HEK293 (cell line): Measurements from ENCODE around the gene GPR158.

Experiments
- CTCF ChIA-PET: fragments of 350-600 bp; formaldehyde crosslinking; extraction: SDS; loops from one replicate; lab custom pipeline; 2021; ENCODE audit warnings: antibody characterized with exemption; lab: Yijun Ruan, JAX
- POLR2A ChIA-PET: fragments of 300-600 bp; formaldehyde crosslinking; extraction: SDS; loops from one replicate; lab custom pipeline; 2020; ENCODE audit warnings: antibody characterized with exemption, inconsistent platforms; lab: Yijun Ruan, JAX
- H3K27ac ChIP-seq: fragments of 200-500 bp; sonication (Bioruptor generic); 2 replicates; pipeline ENCODE4 v1.5.1; 2014; ENCODE audit warnings: low read depth, low read length, control low read depth, inconsistent platforms; ENCODE audit errors: extremely low read depth
- H3K36me3 ChIP-seq, 2 experiments: fragments of 200-500 bp in 1 of 2; sonication (Bioruptor generic) in 1 of 2; 1 replicate in 1 of 2; 2 replicates in 1 of 2; pipeline ENCODE4 v1.5.1; 2014 to 2017; ENCODE audit warnings: inconsistent platforms in 2 of 2, low read length in 2 of 2; ENCODE audit not compliant: control insufficient read depth in 2 of 2, insufficient read depth in 1 of 2
- H3K4me1 ChIP-seq: fragments of 200-500 bp; sonication (Bioruptor generic); 2 replicates; pipeline ENCODE4 v1.5.1; 2014; ENCODE audit warnings: mild to moderate bottlenecking, low read length, inconsistent platforms; ENCODE audit not compliant: control insufficient read depth, insufficient read depth
- H3K4me3 ChIP-seq: 2 replicates; pipeline ENCODE4 v1.5.1; 2011; ENCODE audit warnings: low read depth, mild to moderate bottlenecking, control low read depth, low read length, moderate library complexity
- H3K9me3 ChIP-seq: fragments of 200-500 bp; sonication (Bioruptor generic); 2 replicates; pipeline ENCODE4 v1.5.1; 2014; ENCODE audit warnings: low read depth, low read length, inconsistent platforms; ENCODE audit not compliant: control insufficient read depth, insufficient read depth
- IKZF3 ChIP-seq: fragments of 450-650 bp; IDR thresholded peaks from 2 replicates; pipeline ENCODE4 v1.5.0; 2018; ENCODE audit warnings: missing biosample characterization, mild to moderate bottlenecking, missing genetic modification characterization, moderate library complexity
- KLF10 ChIP-seq: fragments of 450-650 bp; IDR thresholded peaks from 2 replicates; pipeline ENCODE4 v1.5.1; 2018; ENCODE audit warnings: missing biosample characterization, mild to moderate bottlenecking, missing genetic modification characterization
- REPIN1 ChIP-seq: fragments of 450-650 bp; formaldehyde crosslinking; IDR thresholded peaks from 2 replicates; pipeline ENCODE4 v1.5.1; 2017; ENCODE audit warnings: missing biosample characterization, missing genetic modification characterization, low read depth
- SP3 ChIP-seq: fragments of 450-650 bp; formaldehyde crosslinking; IDR thresholded peaks from 2 replicates; pipeline ENCODE4 v1.5.1; 2016; ENCODE audit warnings: missing biosample characterization, missing genetic modification characterization
- SP7 ChIP-seq: fragments of 450-650 bp; formaldehyde crosslinking; IDR thresholded peaks from 2 replicates; pipeline ENCODE4 v1.5.1; 2016; ENCODE audit warnings: missing biosample characterization, missing genetic modification characterization
- TRIM28 ChIP-seq: IDR thresholded peaks from 2 replicates; pipeline ENCODE4 v1.6.1; 2011; ENCODE audit warnings: low read length, control low read depth, borderline replicate concordance
- ZBTB26 ChIP-seq: fragments of 450-650 bp; formaldehyde crosslinking; optimal IDR thresholded peaks from 2 replicates; pipeline ENCODE3; 2016; ENCODE audit warnings: missing biosample characterization, mild to moderate bottlenecking, missing genetic modification characterization
- ZBTB49 ChIP-seq: fragments of 450-650 bp; formaldehyde crosslinking; IDR thresholded peaks from 2 replicates; pipeline ENCODE4 v1.5.1; 2016; ENCODE audit warnings: missing biosample characterization, missing genetic modification characterization, low read depth
- ZBTB8A ChIP-seq: fragments of 450-650 bp; formaldehyde crosslinking; IDR thresholded peaks from 2 replicates; pipeline ENCODE4 v1.5.1; 2016; ENCODE audit warnings: missing biosample characterization, missing genetic modification characterization
- ZFP41 ChIP-seq: fragments of 450-650 bp; formaldehyde crosslinking; IDR thresholded peaks from 2 replicates; pipeline ENCODE4 v1.5.1; 2016; ENCODE audit warnings: missing biosample characterization, missing genetic modification characterization, borderline replicate concordance
- ZNF114 ChIP-seq: fragments of 450-650 bp; formaldehyde crosslinking; IDR thresholded peaks from 2 replicates; pipeline ENCODE4 v1.5.0; 2017; ENCODE audit warnings: missing biosample characterization, missing genetic modification characterization
- ZNF169 ChIP-seq: fragments of 450-650 bp; formaldehyde crosslinking; IDR thresholded peaks from 2 replicates; pipeline ENCODE4 v1.5.1; 2016; ENCODE audit warnings: missing biosample characterization, missing genetic modification characterization
- ZNF221 ChIP-seq: fragments of 450-650 bp; formaldehyde crosslinking; IDR thresholded peaks from 2 replicates; pipeline ENCODE4 v1.5.1; 2017; ENCODE audit warnings: missing biosample characterization, missing genetic modification characterization, borderline replicate concordance
- ZNF280C ChIP-seq: fragments of 450-650 bp; formaldehyde crosslinking; IDR thresholded peaks from 2 replicates; pipeline ENCODE4 v1.5.1; 2016; ENCODE audit warnings: missing biosample characterization, missing genetic modification characterization
- ZNF514 ChIP-seq: fragments of 450-650 bp; formaldehyde crosslinking; IDR thresholded peaks from 2 replicates; pipeline ENCODE4 v1.5.1; 2016; ENCODE audit warnings: missing biosample characterization, missing genetic modification characterization
- ZNF585B ChIP-seq: fragments of 450-650 bp; formaldehyde crosslinking; IDR thresholded peaks from 2 replicates; pipeline ENCODE4 v1.5.1; 2016; ENCODE audit warnings: missing biosample characterization, missing genetic modification characterization
- ZNF768 ChIP-seq: fragments of 450-650 bp; formaldehyde crosslinking; IDR thresholded peaks from 2 replicates; pipeline ENCODE4 v1.5.1; 2018; ENCODE audit warnings: missing biosample characterization, mild to moderate bottlenecking, missing genetic modification characterization
- ZSCAN18 ChIP-seq: fragments of 450-650 bp; formaldehyde crosslinking; IDR thresholded peaks from 2 replicates; pipeline ENCODE4 v1.5.1; 2016; ENCODE audit warnings: missing biosample characterization, missing genetic modification characterization
- TF ChIP-seq, protein P1 (sequence below): fragments of 450-650 bp; formaldehyde crosslinking; IDR thresholded peaks from 2 replicates; pipeline ENCODE4 v1.5.1; 2017; ENCODE audit warnings: missing biosample characterization, mild to moderate bottlenecking, missing genetic modification characterization, moderate library complexity
- TF ChIP-seq, protein P2 (sequence below): fragments of 450-650 bp; formaldehyde crosslinking; IDR thresholded peaks from 2 replicates; pipeline ENCODE4; 2016; ENCODE audit warnings: missing biosample characterization, missing genetic modification characterization

GPR158 gene

DNA sequence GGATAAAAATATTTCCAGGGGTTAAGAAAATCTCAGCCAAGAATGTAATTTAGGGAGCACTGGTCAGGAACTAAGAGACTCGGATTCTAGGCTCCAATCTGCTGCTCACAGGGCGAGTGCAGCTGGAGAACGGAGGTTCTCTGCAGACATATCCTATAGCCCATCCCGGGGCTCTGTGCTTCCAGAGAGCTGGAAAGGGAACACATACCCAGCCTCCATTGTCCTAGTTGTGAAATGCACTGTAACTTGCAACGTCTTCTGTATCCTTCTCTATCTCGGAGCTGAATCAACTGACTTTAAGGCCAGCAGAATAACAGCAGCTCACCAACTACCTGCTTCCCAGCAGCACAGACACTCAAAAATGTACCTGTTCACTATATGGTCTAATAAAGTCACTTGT is 408.2 kb downstream of the GPR158 start (continued):
- no peak for TF ChIP-seq ZBTB26 (tag by site-specific recombination)
- no peak for TF ChIP-seq SP7 (tag by site-specific recombination)

DNA sequence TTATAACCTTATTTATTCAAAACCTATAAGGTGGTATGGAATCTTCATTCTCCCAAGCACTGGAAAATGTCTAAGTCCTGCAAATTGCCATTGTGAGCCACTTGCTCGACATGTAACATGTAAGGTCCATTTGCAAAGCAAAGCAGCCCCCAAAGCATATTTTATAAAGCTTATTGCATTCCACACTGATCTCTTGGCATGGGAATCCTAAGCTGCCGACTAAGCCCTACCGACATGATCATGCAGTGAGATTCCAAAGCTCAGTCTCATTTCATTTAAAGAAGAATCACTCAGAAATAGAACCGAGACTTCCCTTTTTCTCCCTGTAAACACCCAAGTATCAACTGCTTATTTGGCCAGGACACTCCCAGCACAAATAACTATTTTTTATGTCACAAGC is 425.9 kb downstream of the GPR158 start:
- Histone ChIP-seq H3K27ac (no peak overlapping the region), H3K4me1 (no peaks in the 10 kb centered on the region), H3K9me3 (no peaks in the 10 kb centered on the region), H3K4me3 (no peak overlapping the region), H3K36me3 (no peaks in the 10 kb centered on the region)
- TF ChIP-seq IKZF3 (tag by site-specific recombination): no peak
- ChIA-PET CTCF (no interaction called here), POLR2A (no interaction called here)

DNA sequence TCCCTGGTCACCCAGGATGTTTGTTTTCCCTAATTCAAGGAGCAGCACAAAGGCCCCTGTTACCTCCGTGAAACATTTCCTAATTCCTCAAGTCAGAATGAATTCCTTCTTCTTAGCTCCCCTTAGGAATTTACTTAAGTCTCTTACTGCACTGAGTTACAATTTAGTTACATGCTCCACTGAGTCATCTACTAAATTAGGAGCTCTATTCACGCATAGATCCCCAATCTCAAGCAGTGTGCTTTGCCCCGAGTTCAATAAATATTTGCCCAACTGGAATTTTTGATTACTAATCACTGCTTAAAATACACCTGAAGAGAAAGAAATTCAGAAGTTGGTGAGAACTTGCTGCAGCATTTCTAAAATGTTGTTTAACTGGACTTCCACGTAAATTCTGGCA is 429.8 kb downstream of the GPR158 start:
- Histone ChIP-seq H3K4me1 (no peaks in the 10 kb centered on the region), H3K27ac (no peak overlapping the region), H3K9me3 (no peaks in the 10 kb centered on the region), H3K4me3 (no peak overlapping the region), H3K36me3 (no peaks in the 10 kb centered on the region)
- ChIA-PET CTCF (no interaction called here), POLR2A (no interaction called here)
- TF ChIP-seq, protein P1, sequence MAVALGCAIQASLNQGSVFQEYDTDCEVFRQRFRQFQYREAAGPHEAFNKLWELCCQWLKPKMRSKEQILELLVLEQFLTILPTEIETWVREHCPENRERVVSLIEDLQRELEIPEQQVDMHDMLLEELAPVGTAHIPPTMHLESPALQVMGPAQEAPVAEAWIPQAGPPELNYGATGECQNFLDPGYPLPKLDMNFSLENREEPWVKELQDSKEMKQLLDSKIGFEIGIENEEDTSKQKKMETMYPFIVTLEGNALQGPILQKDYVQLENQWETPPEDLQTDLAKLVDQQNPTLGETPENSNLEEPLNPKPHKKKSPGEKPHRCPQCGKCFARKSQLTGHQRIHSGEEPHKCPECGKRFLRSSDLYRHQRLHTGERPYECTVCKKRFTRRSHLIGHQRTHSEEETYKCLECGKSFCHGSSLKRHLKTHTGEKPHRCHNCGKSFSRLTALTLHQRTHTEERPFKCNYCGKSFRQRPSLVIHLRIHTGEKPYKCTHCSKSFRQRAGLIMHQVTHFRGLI (tag by site-specific recombination): no peak
- TF ChIP-seq KLF10 (tag by site-specific recombination): no peak
- no peak for TF ChIP-seq ZNF221 (tag by site-specific recombination)
- TF ChIP-seq, protein P2, sequence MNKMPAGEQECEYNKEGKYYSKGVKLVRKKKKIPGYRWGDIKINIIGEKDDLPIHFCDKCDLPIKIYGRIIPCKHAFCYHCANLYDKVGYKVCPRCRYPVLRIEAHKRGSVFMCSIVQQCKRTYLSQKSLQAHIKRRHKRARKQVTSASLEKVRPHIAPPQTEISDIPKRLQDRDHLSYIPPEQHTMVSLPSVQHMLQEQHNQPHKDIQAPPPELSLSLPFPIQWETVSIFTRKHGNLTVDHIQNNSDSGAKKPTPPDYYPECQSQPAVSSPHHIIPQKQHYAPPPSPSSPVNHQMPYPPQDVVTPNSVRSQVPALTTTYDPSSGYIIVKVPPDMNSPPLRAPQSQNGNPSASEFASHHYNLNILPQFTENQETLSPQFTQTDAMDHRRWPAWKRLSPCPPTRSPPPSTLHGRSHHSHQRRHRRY: no peak
- TF ChIP-seq ZNF768: no peak
- no peak for TF ChIP-seq ZBTB8A (tag by site-specific recombination)
- no peak for TF ChIP-seq ZNF169 (tag by site-specific recombination)
- TF ChIP-seq TRIM28: no peak
- TF ChIP-seq ZNF114 (tag by site-specific recombination): no peak

DNA sequence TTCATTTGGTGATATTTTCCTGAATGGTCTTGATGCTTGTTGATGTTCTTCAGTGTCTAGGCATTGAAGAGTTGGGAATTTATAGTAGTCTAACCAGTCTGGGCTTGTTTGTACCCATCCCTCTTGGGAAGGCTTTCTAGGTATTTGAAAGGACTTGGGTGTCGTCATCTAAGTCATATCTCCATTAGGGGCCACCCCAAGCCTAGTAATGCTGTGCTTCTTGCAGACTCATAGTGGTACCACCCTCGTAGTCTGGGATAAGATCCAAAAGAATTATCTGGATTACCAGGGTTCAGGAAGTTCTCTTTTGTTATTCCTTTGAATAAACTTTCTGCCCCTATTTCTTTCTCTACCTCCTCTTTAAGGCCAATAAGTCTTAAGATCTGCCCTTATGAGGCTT is 439.9 kb downstream of the GPR158 start:
- Histone ChIP-seq H3K4me1 (no peaks in the 10 kb centered on the region), H3K36me3 (no peaks in the 10 kb centered on the region), H3K9me3 (no peaks in the 10 kb centered on the region), H3K4me3 (no peak overlapping the region), H3K27ac (no peak overlapping the region)
- ChIA-PET CTCF (no interaction called here), POLR2A (no interaction called here)
- TF ChIP-seq SP3 (tag by site-specific recombination) (no peak), ZBTB49 (tag by site-specific recombination) (no peak), ZNF585B (tag by site-specific recombination) (no peak), ZSCAN18 (tag by site-specific recombination) (no peak), REPIN1 (tag by site-specific recombination) (no peak), ZFP41 (tag by site-specific recombination) (no peak), ZNF280C (no peak), ZNF514 (tag by site-specific recombination) (no peak)
